Measurements from ENCODE around the gene MED29. TPM values are rescaled to one million over a fixed set of nuclear protein-coding genes. Genes with fewer than 3 reads are reported as not detected.

Gene MED29
- total and polyA plus RNA-seq, 10 of the 15 experiments (the other 5 are each of a cell fraction or from before 2014, with no cell fraction given): 3.2 to 36.6 (median 22.8) TPM

DNA sequence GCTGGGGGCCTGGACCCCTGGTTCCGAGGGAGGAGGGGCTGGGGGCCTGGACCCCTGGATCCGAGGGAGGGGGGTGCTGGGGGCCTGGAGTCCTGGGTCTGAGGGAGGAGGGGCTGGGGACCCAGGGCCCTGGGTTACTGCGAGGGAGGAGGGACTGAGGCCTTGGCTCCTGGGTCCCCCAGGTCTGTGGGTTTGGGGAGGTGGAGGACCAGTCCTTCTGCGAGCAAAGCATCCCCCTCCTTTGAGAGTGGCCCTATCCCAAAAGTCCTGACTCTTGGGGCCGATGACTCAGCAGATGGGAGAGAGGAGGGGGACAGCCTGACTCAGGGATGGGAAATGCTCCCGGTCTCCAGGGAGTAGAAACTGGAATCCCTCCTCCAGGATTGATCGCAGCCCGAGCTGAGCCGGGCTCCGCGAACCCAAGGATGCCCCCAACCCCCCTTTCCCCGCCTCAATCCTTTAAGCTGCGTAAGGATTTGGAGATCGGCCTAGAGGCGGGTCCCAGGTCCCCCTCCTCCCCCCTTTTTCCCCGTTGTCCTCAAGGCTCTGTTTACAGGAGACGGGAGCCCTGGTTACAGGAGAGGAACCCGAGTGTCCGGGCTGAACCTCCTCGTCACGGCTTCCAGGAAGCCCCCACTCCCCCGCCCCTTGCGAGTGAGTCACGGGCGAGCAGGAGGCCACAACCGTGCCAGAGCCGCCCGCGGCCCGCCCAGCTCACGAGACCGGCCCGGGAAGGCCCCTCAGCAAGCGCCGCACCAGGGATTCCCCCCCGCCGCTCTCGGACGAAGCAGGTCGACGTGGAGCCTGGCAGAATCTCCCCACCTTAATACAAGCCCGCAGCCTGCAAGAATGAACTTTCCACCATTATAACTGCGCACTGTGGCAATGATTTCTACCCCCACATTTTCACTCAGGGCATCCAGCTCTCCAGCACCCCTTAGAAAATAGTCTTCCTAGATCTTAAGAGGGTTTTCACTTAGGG is 12.4 kb downstream of the MED29 start (continued):
- TF ChIP-seq ETV6 (conservative IDR thresholded peaks at IDR 0.05 in 1 of 2, IDR thresholded peaks at IDR 0.05 in 1 of 2; ENCODE audit: borderline replicate concordance in 1 of 2, low read depth in 1 of 2): peak in 1 of 2 experiments; percentile 69; a peak in 2 of 4 replicates
- TF ChIP-seq, protein P1, sequence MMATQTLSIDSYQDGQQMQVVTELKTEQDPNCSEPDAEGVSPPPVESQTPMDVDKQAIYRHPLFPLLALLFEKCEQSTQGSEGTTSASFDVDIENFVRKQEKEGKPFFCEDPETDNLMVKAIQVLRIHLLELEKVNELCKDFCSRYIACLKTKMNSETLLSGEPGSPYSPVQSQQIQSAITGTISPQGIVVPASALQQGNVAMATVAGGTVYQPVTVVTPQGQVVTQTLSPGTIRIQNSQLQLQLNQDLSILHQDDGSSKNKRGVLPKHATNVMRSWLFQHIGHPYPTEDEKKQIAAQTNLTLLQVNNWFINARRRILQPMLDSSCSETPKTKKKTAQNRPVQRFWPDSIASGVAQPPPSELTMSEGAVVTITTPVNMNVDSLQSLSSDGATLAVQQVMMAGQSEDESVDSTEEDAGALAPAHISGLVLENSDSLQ (IDR thresholded peaks at IDR 0.05): no peak
- TF ChIP-seq SREBF1 (IDR thresholded peaks at IDR 0.05; ENCODE audit: low read length): no peak
- TF ChIP-seq, protein P2, sequence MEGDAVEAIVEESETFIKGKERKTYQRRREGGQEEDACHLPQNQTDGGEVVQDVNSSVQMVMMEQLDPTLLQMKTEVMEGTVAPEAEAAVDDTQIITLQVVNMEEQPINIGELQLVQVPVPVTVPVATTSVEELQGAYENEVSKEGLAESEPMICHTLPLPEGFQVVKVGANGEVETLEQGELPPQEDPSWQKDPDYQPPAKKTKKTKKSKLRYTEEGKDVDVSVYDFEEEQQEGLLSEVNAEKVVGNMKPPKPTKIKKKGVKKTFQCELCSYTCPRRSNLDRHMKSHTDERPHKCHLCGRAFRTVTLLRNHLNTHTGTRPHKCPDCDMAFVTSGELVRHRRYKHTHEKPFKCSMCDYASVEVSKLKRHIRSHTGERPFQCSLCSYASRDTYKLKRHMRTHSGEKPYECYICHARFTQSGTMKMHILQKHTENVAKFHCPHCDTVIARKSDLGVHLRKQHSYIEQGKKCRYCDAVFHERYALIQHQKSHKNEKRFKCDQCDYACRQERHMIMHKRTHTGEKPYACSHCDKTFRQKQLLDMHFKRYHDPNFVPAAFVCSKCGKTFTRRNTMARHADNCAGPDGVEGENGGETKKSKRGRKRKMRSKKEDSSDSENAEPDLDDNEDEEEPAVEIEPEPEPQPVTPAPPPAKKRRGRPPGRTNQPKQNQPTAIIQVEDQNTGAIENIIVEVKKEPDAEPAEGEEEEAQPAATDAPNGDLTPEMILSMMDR (IDR thresholded peaks at IDR 0.05 in 2 of 3, conservative IDR thresholded peaks at IDR 0.05 in 1 of 3; ENCODE audit: control insufficient read depth in 2 of 3, extremely low read depth in 1 of 3, insufficient read depth in 1 of 3, low read depth in 3 of 3, low read length in 3 of 3): no peak
- no peak for TF ChIP-seq BRCA1 (IDR thresholded peaks at IDR 0.05; ENCODE audit: low read depth, low read length)
- peak; percentile 94 to 95 for TF ChIP-seq IKZF2 (IDR thresholded peaks at IDR 0.05)
- no peak for TF ChIP-seq ZBTB4 (CRISPR knock-in tag; IDR thresholded peaks at IDR 0.05)
- 0 out of 2 replicates have a peak, but pooled peaks have one; percentile 7 for TF ChIP-seq HCFC1 (IDR thresholded peaks at IDR 0.05; ENCODE audit: low read length)
- peak; percentile 92 for TF ChIP-seq RELA (IDR thresholded peaks at IDR 0.05; ENCODE audit: borderline replicate concordance, partially characterized antibody)
- peak; percentile 61 for TF ChIP-seq FOXK2 (IDR thresholded peaks at IDR 0.05)
- TF ChIP-seq ZBED1 (IDR thresholded peaks at IDR 0.05; ENCODE audit: borderline replicate concordance): peak; percentile 78
- peak; percentile 68; the same call in 1 of the 2 replicates for TF ChIP-seq JUND (IDR thresholded peaks at IDR 0.05; ENCODE audit: low read depth, low read length)
- no peak for TF ChIP-seq NFXL1 (IDR thresholded peaks at IDR 0.05; ENCODE audit: borderline replicate concordance)
- peak; percentile 26; the same call in 1 of the 2 replicates for TF ChIP-seq SPI1 (IDR thresholded peaks at IDR 0.05; ENCODE audit: borderline replicate concordance, insufficient read depth, low read depth, low read length)
- no peak for TF ChIP-seq ZBTB33 (IDR thresholded peaks at IDR 0.05)
- TF ChIP-seq YY1 (IDR thresholded peaks at IDR 0.05; ENCODE audit: low read depth, low read length): peak; percentile 34
- TF ChIP-seq DPF2 (IDR thresholded peaks at IDR 0.05): 0 out of 2 replicates have a peak, but pooled peaks have one; percentile 69
- no peak for TF ChIP-seq MYC (IDR thresholded peaks at IDR 0.05; ENCODE audit: insufficient read depth, insufficient read length, insufficient replicate concordance, low read length, severe bottlenecking)

Measured in GM12878 (cell line).